Calu3 (cell line): Measurements from ENCODE around the gene CD163. TPM values are rescaled to one million over a fixed set of nuclear protein-coding genes. Genes with fewer than 3 reads are reported as not detected.
"Not testable (repeated sequence)": the region's sequence is repeated elsewhere in the genome, so short reads cannot be mapped to it uniquely, and the experiment has no call there.

Experiments
- BruUV-seq: library from RNA; stranded (reverse); fragments of 400-500 nt; replicated peaks from 2 replicates; lab custom pipeline; 2021; lab: Mats Ljungman, UMichigan
- CTCF ChIA-PET: fragments of 300-600 bp; sonication (Branson Sonifier 250); formaldehyde crosslinking; loops from one replicate; lab custom pipeline; 2022; ENCODE audit warnings: antibody characterized with exemption; lab: Charles Lee
- DNase-seq: peaks from one replicate; pipeline ENCODE4 v3.0.0; 2022
- H3K27ac Mint-ChIP-seq: one replicate; pipeline ENCODE4 v1.8.0; 2022; ENCODE audit warnings: mixed read lengths; ENCODE audit not compliant: unreplicated experiment
- H3K27me3 Mint-ChIP-seq: one replicate; pipeline ENCODE4 v1.8.0; 2022; ENCODE audit warnings: mixed read lengths; ENCODE audit not compliant: unreplicated experiment
- H3K36me3 Mint-ChIP-seq: one replicate; pipeline ENCODE4 v1.8.0; 2022; ENCODE audit warnings: mild to moderate bottlenecking, moderate library complexity, mixed read lengths; ENCODE audit not compliant: insufficient read depth, unreplicated experiment
- H3K4me1 Mint-ChIP-seq: one replicate; pipeline ENCODE4 v1.8.0; 2022; ENCODE audit warnings: mild to moderate bottlenecking, low read depth, mixed read lengths; ENCODE audit not compliant: unreplicated experiment
- H3K4me3 Mint-ChIP-seq: one replicate; pipeline ENCODE4 v1.8.0; 2022; ENCODE audit warnings: mild to moderate bottlenecking, low read depth, moderate library complexity, mixed read lengths; ENCODE audit not compliant: unreplicated experiment
- H3K9me3 Mint-ChIP-seq: one replicate; pipeline ENCODE4 v1.8.0; 2022; ENCODE audit warnings: low read depth, mixed read lengths; ENCODE audit not compliant: unreplicated experiment
- CTCF ChIP-seq: fragments of 200-600 bp; IDR thresholded peaks from one replicate; pipeline ENCODE4 v1.8.0; 2022; ENCODE audit warnings: antibody characterized with exemption; ENCODE audit not compliant: unreplicated experiment
- intact Hi-C: fragments of 100-400 bp; cut with micrococcal nuclease; formaldehyde crosslinking; loops from one replicate; pipeline ENCODE4 v1.10.0; 2022; ENCODE audit not compliant: unreplicated experiment
- total RNA-seq: library from RNA; stranded (reverse); gene quantifications from 2 replicates; pipeline ENCODE4 v1.2.3, GENCODE V29; 2022

CD163 gene
- total RNA-seq, 1 experiment from 2014 or later: not detected

- intact Hi-C loops: no loop called here
Observed at GRCh38 chr12:7512553-7512952, 9.0 kb upstream of the CD163 start.

GRCh38 chr12:7509793-7510470 lies 6.4 kb upstream of the CD163 start:
- CTCF ChIA-PET, H3K36me3 Mint-ChIP-seq, intact Hi-C loops, H3K4me3 Mint-ChIP-seq, DNase-seq, H3K4me1 Mint-ChIP-seq, BruUV-seq, H3K27ac Mint-ChIP-seq: not testable (repeated sequence)
- Mint-ChIP-seq H3K9me3 (peaks cover 12% of the 10 kb centered on the region), H3K27me3 (peaks cover 23% of the 10 kb centered on the region)

More at GRCh38 chr12:7512553-7512952, 9.0 kb upstream of the CD163 start:
- H3K27ac Mint-ChIP-seq: no peak overlapping the region
- peak; percentile 40 for DNase-seq
- H3K4me1 Mint-ChIP-seq: peaks cover 9% of the 10 kb centered on the region
- CTCF ChIA-PET: interaction anchor here (1.2 kb wide), 1 partner anchor 32 kb away, joined by 3 read pairs; no protein-coding TSS in a partner anchor
- peaks cover 12% of the 10 kb centered on the region for H3K9me3 Mint-ChIP-seq
- TF ChIP-seq CTCF: no peak
- H3K4me3 Mint-ChIP-seq: no peak overlapping the region
- no peaks in the 10 kb centered on the region for H3K36me3 Mint-ChIP-seq
- BruUV-seq: no TSS peak
- peaks cover 20% of the 10 kb centered on the region for H3K27me3 Mint-ChIP-seq

GRCh38 chr12:7502612-7503011 lies 965 bp downstream of the CD163 start:
- Mint-ChIP-seq H3K4me1 (peaks cover 18% of the 10 kb centered on the region), H3K27ac (no peak overlapping the region), H3K9me3 (no peaks in the 10 kb centered on the region), H3K27me3 (peaks cover 4% of the 10 kb centered on the region), H3K4me3 (no peak overlapping the region), H3K36me3 (no peaks in the 10 kb centered on the region)
- CTCF ChIA-PET: no interaction called here
- no peak for DNase-seq
- intact Hi-C loops: no loop called here
- no peak for TF ChIP-seq CTCF
- BruUV-seq: no TSS peak

GRCh38 chr12:7501031-7501588 lies 2.5 kb downstream of the CD163 start:
- H3K4me3 Mint-ChIP-seq: no peak overlapping the region
- H3K36me3 Mint-ChIP-seq: no peaks in the 10 kb centered on the region
- TF ChIP-seq CTCF: no peak
- no peak for DNase-seq
- no peak overlapping the region for H3K27ac Mint-ChIP-seq
- intact Hi-C loops: no loop called here
- H3K9me3 Mint-ChIP-seq: no peaks in the 10 kb centered on the region
- no TSS peak for BruUV-seq
- H3K4me1 Mint-ChIP-seq: peaks cover 30% of the 10 kb centered on the region
- CTCF ChIA-PET: interaction anchor here (0.5 kb wide), 1 partner anchor 37 kb away, joined by 6 read pairs; no protein-coding TSS in a partner anchor
- H3K27me3 Mint-ChIP-seq: no peaks in the 10 kb centered on the region

GRCh38 chr12:7499636-7500035 lies 3.9 kb downstream of the CD163 start:
- intact Hi-C loops: no loop called here
- Mint-ChIP-seq H3K9me3 (no peaks in the 10 kb centered on the region), H3K27me3 (no peaks in the 10 kb centered on the region), H3K4me3 (no peak overlapping the region), H3K36me3 (no peaks in the 10 kb centered on the region), H3K27ac (no peak overlapping the region), H3K4me1 (peaks cover 30% of the 10 kb centered on the region)
- CTCF ChIA-PET: no interaction called here
- no peak for TF ChIP-seq CTCF
- DNase-seq: no peak
- BruUV-seq: no TSS peak
